Ishikawa (cell line): ENCODE measurements around the gene PRR15L.

Experiments
- CEBPB ChIP-seq: IDR thresholded peaks from 2 replicates; pipeline ENCODE4 v1.6.1; 2012
- CREB1 ChIP-seq: IDR thresholded peaks from 2 replicates; pipeline ENCODE4 v1.6.1; 2012; ENCODE audit warnings: low read depth
- EGR1 ChIP-seq: IDR thresholded peaks from 2 replicates; pipeline ENCODE4 v1.6.1; 2012
- EP300 ChIP-seq: IDR thresholded peaks from 2 replicates; pipeline ENCODE4 v1.6.1; 2012; ENCODE audit warnings: borderline replicate concordance
- FOXM1 ChIP-seq: IDR thresholded peaks from 2 replicates; pipeline ENCODE4 v1.6.1; 2012; ENCODE audit warnings: low read depth, borderline replicate concordance
- NFIC ChIP-seq: IDR thresholded peaks from 2 replicates; pipeline ENCODE4 v1.6.1; 2012
- RAD21 ChIP-seq: IDR thresholded peaks from 2 replicates; pipeline ENCODE4 v1.6.1; 2012; ENCODE audit warnings: low read depth
- REST ChIP-seq: IDR thresholded peaks from 2 replicates; pipeline ENCODE4 v1.6.1; 2012; ENCODE audit warnings: low read depth, mild to moderate bottlenecking
- TAF1 ChIP-seq: IDR thresholded peaks from 2 replicates; pipeline ENCODE4 v1.6.1; 2012; ENCODE audit warnings: low read depth, mild to moderate bottlenecking
- TCF12 ChIP-seq: IDR thresholded peaks from 2 replicates; pipeline ENCODE4 v1.6.1; 2012; ENCODE audit warnings: low read depth
- TEAD4 ChIP-seq: IDR thresholded peaks from 2 replicates; pipeline ENCODE4 v1.6.1; 2012
- YY1 ChIP-seq: IDR thresholded peaks from 2 replicates; pipeline ENCODE4 v1.6.1; 2012; ENCODE audit warnings: low read depth
- ZBTB7A ChIP-seq: IDR thresholded peaks from 2 replicates; pipeline ENCODE4 v1.6.1; 2012; ENCODE audit warnings: low read depth
- TF ChIP-seq, protein P1 (sequence below): IDR thresholded peaks from 2 replicates; pipeline ENCODE4 v1.6.1; 2012
- TF ChIP-seq, protein P2 (sequence below): IDR thresholded peaks from 2 replicates; pipeline ENCODE4 v1.6.1; 2012

The PRR15L gene

GRCh38 chr17:47931848-47932247 lies 25.8 kb downstream of the PRR15L start:
- TF ChIP-seq ZBTB7A (no peak), TCF12 (no peak), NFIC (no peak), CEBPB (no peak), RAD21 (no peak), TEAD4 (no peak)

DNA sequence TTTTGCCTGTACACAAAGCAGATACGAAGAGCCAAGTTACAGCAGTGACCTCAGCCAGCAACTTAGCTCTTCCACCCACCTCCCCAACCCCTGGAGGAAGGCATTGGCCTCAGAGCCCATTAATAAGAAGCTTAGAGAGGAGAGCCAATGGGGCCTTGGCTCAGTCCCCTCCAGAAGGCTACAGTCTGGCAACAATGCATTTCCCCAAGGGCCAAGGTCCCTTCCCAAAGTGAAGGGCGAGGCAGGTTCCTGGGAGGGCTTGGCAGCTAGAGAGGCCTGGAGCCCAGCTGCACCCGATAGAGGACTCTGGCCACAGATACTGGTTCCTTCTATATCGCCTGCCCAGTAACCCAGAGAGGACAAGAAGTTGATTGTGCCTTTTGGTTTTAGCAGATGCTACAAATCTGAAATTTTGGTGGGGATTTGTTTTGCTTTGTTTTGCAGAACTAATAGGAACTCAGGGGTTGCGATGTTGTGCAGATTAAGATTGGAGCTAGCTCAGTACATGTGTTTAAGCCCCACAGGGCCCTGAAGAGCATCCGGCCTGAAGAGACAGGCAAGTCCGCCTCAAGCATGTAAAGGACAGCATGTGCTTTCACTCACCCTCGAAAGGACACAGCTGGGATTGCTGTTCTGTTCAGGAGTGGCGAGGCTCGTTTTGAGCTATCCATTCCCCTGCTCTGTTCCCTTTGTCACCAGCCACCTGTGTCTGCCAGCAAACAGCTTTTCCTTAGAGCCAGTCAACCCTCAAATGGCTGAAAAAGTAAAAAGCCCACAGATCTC lies 28.3 kb downstream of the PRR15L start:
- TF ChIP-seq RAD21 (no peak), EGR1 (no peak), CEBPB (no peak), TCF12 (no peak), ZBTB7A (no peak), TAF1 (no peak), NFIC (no peak), REST (no peak)
- TF ChIP-seq, protein P1, sequence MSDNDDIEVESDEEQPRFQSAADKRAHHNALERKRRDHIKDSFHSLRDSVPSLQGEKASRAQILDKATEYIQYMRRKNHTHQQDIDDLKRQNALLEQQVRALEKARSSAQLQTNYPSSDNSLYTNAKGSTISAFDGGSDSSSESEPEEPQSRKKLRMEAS: no peak
- TF ChIP-seq, protein P2, sequence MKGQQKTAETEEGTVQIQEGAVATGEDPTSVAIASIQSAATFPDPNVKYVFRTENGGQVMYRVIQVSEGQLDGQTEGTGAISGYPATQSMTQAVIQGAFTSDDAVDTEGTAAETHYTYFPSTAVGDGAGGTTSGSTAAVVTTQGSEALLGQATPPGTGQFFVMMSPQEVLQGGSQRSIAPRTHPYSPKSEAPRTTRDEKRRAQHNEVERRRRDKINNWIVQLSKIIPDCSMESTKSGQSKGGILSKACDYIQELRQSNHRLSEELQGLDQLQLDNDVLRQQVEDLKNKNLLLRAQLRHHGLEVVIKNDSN: no peak

- TF ChIP-seq EGR1: no peak
- no peak for TF ChIP-seq NFIC
- TF ChIP-seq FOXM1: no peak
- no peak for TF ChIP-seq RAD21
- TF ChIP-seq TCF12: no peak
- TF ChIP-seq TAF1: no peak
- TF ChIP-seq CEBPB: no peak
- TF ChIP-seq EP300: no peak
- no peak for TF ChIP-seq YY1
- TF ChIP-seq TEAD4: no peak
- TF ChIP-seq, protein P1: no peak
- TF ChIP-seq REST: no peak
- TF ChIP-seq, protein P2: no peak
- no peak for TF ChIP-seq CREB1
- no peak for TF ChIP-seq ZBTB7A
Measured at GRCh38 chr17:47928415-47928814, 29.3 kb downstream of the PRR15L start.

DNA sequence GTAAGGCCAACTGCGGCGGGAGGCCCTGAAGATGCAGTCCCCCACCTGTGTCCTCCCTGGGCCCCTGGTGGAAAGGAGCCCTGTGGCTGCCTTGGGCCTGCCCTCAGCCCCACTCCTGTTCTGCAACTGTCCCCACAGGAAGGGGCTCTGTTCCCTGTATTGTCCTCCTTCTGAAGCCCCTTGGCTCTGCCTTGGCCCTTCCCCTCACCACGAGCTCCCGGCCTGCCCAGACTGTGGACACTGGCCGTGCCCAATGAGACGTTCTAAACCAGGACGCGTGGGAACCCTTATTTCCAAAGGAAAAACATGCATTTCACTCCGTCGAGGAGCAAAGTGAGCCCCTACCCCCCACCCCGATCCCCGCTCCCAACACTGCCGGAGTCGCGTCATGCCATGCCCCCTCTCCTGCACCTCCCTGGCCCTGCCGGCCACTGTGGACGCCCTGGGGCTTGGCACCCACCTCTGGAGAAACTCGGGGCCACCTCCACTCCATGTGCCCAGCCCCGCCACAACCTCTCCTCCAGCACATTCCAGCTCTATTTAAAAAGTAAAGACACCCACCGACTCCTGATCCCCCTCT lies 29.8 kb downstream of the PRR15L start:
- TF ChIP-seq CREB1: no peak
- TF ChIP-seq, protein P2: no peak
- no peak for TF ChIP-seq NFIC
- TF ChIP-seq YY1: no peak
- TF ChIP-seq, protein P1: no peak
- TF ChIP-seq FOXM1: no peak
- TF ChIP-seq REST: no peak
- no peak for TF ChIP-seq TCF12
- TF ChIP-seq CEBPB: no peak
- TF ChIP-seq EP300: no peak
